ENCODE data around the gene NUP205. TPM values are rescaled to one million over a fixed set of nuclear protein-coding genes. Genes with fewer than 3 reads are reported as not detected.

The NUP205 gene
- total RNA-seq, 4 donors from 2014 or later, result 28.6 to 68.2 (median 42.1) TPM

DNA sequence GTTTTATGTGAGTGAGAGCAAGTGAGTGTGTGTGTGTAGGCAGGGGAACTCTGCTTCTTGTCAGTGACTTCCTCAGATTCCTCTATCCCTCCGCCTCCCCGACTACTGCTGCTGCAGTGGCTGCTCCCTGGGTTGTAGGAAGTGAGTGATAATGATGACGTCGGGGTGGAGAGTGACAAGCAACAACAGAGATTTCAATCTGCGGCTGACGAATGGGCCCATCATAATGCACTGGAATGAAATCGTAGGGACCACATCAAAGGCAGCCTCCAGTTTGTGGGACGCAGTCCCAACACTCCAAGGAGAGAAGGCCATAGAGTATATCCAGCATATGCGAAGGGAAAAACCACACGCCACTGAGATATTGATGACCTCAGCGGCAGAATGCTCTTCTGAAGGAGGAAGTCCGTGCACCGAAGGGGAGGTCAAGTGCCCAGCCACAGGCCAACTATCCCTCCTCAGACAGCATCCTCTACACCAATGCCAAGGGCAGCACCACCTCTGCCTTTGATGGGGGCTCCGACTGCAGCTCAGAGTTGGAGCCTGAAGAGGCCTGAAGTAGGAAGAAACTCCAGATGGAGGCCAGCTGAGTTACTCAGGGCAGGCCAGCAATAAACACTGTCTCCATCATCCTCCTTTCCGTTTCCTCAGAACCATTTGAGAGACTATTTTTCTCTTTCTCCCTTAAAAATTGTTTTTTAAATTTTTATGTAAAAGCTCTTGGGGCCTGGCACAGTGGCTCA, 93.3 kb downstream of the NUP205 start:
- H3K27me3 ChIP-seq, result no peaks in the 10 kb centered on the region
- 73 to 83% methylated on average over 15 of the region's 15 CpGs for WGBS, 2 donors
- TF ChIP-seq POLR2A (IDR thresholded peaks at IDR 0.05) (no peak), EP300 (IDR thresholded peaks at IDR 0.05) (no peak)
- TF ChIP-seq, protein P1, sequence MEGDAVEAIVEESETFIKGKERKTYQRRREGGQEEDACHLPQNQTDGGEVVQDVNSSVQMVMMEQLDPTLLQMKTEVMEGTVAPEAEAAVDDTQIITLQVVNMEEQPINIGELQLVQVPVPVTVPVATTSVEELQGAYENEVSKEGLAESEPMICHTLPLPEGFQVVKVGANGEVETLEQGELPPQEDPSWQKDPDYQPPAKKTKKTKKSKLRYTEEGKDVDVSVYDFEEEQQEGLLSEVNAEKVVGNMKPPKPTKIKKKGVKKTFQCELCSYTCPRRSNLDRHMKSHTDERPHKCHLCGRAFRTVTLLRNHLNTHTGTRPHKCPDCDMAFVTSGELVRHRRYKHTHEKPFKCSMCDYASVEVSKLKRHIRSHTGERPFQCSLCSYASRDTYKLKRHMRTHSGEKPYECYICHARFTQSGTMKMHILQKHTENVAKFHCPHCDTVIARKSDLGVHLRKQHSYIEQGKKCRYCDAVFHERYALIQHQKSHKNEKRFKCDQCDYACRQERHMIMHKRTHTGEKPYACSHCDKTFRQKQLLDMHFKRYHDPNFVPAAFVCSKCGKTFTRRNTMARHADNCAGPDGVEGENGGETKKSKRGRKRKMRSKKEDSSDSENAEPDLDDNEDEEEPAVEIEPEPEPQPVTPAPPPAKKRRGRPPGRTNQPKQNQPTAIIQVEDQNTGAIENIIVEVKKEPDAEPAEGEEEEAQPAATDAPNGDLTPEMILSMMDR (IDR thresholded peaks at IDR 0.05), result no peak
- no peaks in the 10 kb centered on the region for H3K9me3 ChIP-seq
- peaks cover 0 to 4% (median 0%) of the 10 kb centered on the region in 4 donors for H3K4me1 ChIP-seq
- H3K4me3 ChIP-seq, result no peak overlapping the region
- DNase-seq (ENCODE audit: low spot score in 2 of 2), result no peak
- H3K27ac ChIP-seq, result no peak overlapping the region
- peaks cover 0 to 36% (median 7%) of the 10 kb centered on the region in 3 donors for H3K36me3 ChIP-seq

GRCh38 chr7:135653340-135654080, 95.8 kb downstream of the NUP205 start:
- H3K27me3 ChIP-seq, result no peaks in the 10 kb centered on the region
- TF ChIP-seq, protein P1 (IDR thresholded peaks at IDR 0.05), result no peak
- no peak for TF ChIP-seq POLR2A (IDR thresholded peaks at IDR 0.05)
- no peak for TF ChIP-seq EP300 (IDR thresholded peaks at IDR 0.05)
- no peaks in the 10 kb centered on the region for H3K9me3 ChIP-seq
- no peak for DNase-seq (ENCODE audit: low spot score in 2 of 2)
- H3K4me3 ChIP-seq, result no peak overlapping the region
- no peak overlapping the region for H3K27ac ChIP-seq
- H3K36me3 ChIP-seq, result peaks cover 0 to 20% (median under 1%) of the 10 kb centered on the region in 3 donors
- WGBS, 2 donors, result 75 to 77% methylated on average over 12 of the region's 12 CpGs
- H3K4me1 ChIP-seq, result peaks cover 0 to 4% (median 0%) of the 10 kb centered on the region in 4 donors

DNA sequence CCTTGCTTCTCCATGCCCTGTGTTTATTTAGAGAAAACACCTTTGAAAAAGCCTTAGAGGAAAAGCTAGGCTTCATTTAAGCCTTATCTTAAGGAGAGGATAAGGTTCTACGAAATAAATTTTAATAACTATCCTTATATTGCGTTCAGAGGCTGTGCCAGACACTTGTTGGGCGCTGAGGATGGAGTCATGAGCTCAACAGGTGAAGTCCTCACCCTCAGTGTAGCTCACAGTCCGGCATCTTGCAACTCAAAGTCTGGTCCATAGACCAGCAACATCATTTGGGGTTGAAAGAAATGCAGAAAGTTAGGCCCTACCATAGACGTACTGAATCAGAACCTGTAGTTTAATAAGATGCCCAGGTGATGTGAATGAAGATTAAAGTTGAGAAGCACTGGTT, 100.8 kb downstream of the NUP205 start:
- H3K27ac ChIP-seq, result no peak overlapping the region
- no peak overlapping the region for H3K4me3 ChIP-seq
- no peaks in the 10 kb centered on the region for H3K36me3 ChIP-seq
- H3K9me3 ChIP-seq, result no peaks in the 10 kb centered on the region
- H3K4me1 ChIP-seq, result peaks cover 0 to 13% (median 6%) of the 10 kb centered on the region in 4 donors
- TF ChIP-seq, protein P1 (IDR thresholded peaks at IDR 0.05), result no peak
- no peak for TF ChIP-seq EP300 (IDR thresholded peaks at IDR 0.05)
- no peak for TF ChIP-seq POLR2A (IDR thresholded peaks at IDR 0.05)
- H3K27me3 ChIP-seq, result no peaks in the 10 kb centered on the region
- no peak for DNase-seq (ENCODE audit: low spot score in 2 of 2)
- WGBS, 2 donors, result 95 to 96% methylated on average over 5 of the region's 5 CpGs

GRCh38 chr7:135659159-135659846, 101.6 kb downstream of the NUP205 start:
- Histone ChIP-seq H3K9me3 (no peaks in the 10 kb centered on the region), H3K27me3 (no peaks in the 10 kb centered on the region), H3K4me1 (peaks cover 0 to 20% (median 10%) of the 10 kb centered on the region in 4 donors), H3K36me3 (no peaks in the 10 kb centered on the region), H3K4me3 (no peak overlapping the region), H3K27ac (no peak overlapping the region)
- TF ChIP-seq, protein P1 (IDR thresholded peaks at IDR 0.05), result no peak
- no peak for TF ChIP-seq POLR2A (IDR thresholded peaks at IDR 0.05)
- TF ChIP-seq EP300 (IDR thresholded peaks at IDR 0.05), result no peak
- DNase-seq (ENCODE audit: low spot score in 2 of 2), result no peak
- WGBS, 2 donors, result 65 to 79% methylated on average over 9 of the region's 9 CpGs
